HG03108 (cell line): Measurements from ENCODE around the gene RNF168.
"Not testable (repeated sequence)": the region's sequence is repeated elsewhere in the genome, so short reads cannot be mapped to it uniquely, and the experiment has no call there.

Experiments
- ATAC-seq: cut with Tn5 transposase; IDR thresholded peaks from one replicate; pipeline ENCODE4 v1.9.1; 2021; ENCODE audit warnings: moderate library complexity; ENCODE audit not compliant: unreplicated experiment

The RNF168 gene

GRCh38 chr3:196517162-196517800, 13.7 kb upstream of the RNF168 start:
- ATAC-seq, result no peak

GRCh38 chr3:196514913-196515621, 11.5 kb upstream of the RNF168 start, which contains the start of gene SMCO1:
TSS of gene SMCO1 (minus strand) at chr3:196515346. CDS start at chr3:196515209, 137 bp downstream.
- ATAC-seq, result no peak

- ATAC-seq, result no peak
These were observed 10.8 kb upstream of the RNF168 start for GRCh38 chr3:196514350-196514716.

GRCh38 chr3:196513697-196514349, 10.3 kb upstream of the RNF168 start:
- ATAC-seq, result no peak

- not testable (repeated sequence) for ATAC-seq
These were observed 8.3 kb upstream of the RNF168 start for GRCh38 chr3:196511646-196512425.

GRCh38 chr3:196511108-196511507, 7.5 kb upstream of the RNF168 start:
- ATAC-seq, result not testable (repeated sequence)

GRCh38 chr3:196506687-196507086, 3.1 kb upstream of the RNF168 start:
- no peak for ATAC-seq

- ATAC-seq, result no peak
These were observed 988 bp upstream of the RNF168 start for GRCh38 chr3:196504556-196504955.

- ATAC-seq, result not testable (repeated sequence)
These were observed 470 bp upstream of the RNF168 start for GRCh38 chr3:196504077-196504398.

- ATAC-seq, result peak; percentile 1
These were observed 783 bp downstream of the RNF168 start for GRCh38 chr3:196502775-196503195.

- ATAC-seq, result no peak
These were observed 2.1 kb downstream of the RNF168 start for GRCh38 chr3:196501316-196502044.

- ATAC-seq, result no peak
These were observed 3.6 kb downstream of the RNF168 start for GRCh38 chr3:196499807-196500524.

GRCh38 chr3:196499061-196499460, 4.5 kb downstream of the RNF168 start:
- no peak for ATAC-seq

- ATAC-seq, result no peak
These were observed 5.3 kb downstream of the RNF168 start for GRCh38 chr3:196498297-196498696.

- ATAC-seq, result no peak
These were observed 7.4 kb downstream of the RNF168 start for GRCh38 chr3:196496183-196496582.

GRCh38 chr3:196493292-196493691, 10.3 kb downstream of the RNF168 start:
- ATAC-seq, result no peak

- ATAC-seq, result no peak
These were observed 11.5 kb downstream of the RNF168 start for GRCh38 chr3:196492080-196492479.

GRCh38 chr3:196489747-196490146, 13.8 kb downstream of the RNF168 start:
- no peak for ATAC-seq

- no peak for ATAC-seq
These were observed 17.3 kb downstream of the RNF168 start for GRCh38 chr3:196486263-196486662.

- no peak for ATAC-seq
These were observed 25.9 kb downstream of the RNF168 start for GRCh38 chr3:196477678-196478077.
